Measurements from ENCODE around the gene SORT1. TPM values are rescaled to one million over a fixed set of nuclear protein-coding genes. Genes with fewer than 3 reads are reported as not detected.

Gene SORT1
- total RNA-seq, 2 donors from 2014 or later: 44.9 to 46.2 TPM

DNA sequence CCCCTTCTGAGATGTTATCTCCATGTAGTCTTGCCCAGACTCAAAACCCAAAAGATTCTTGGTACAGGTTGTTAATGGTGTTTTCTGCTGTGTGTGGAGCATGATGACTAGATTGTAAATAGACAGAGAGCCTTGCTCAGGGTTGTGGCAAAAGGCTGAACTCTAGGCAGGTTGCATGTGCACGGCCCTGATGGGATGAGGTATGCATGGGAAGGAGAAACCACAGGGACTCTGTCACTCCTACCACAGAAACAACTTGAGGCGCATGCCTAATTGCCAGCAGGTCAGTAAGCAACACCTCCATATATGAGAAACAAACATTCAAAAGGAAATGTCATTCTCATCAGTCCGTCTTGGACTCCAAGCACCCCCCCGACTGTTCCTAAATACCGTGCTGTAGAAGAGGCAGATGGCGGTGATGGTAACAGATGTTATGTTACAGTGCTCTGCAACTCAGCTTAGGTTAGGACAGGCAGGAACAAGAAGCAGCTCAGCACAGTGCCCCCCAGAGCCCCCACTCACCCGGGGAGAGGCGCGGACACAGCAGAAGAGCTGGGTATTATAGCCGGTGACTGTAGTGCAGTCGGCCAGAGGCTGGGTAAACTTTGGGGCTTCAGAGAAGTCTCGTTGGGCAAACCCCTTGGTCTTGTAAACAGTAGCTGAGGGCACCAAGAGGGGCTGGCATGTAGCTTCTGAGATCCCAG is 101.9 kb downstream of the SORT1 start:
- no peaks in the 10 kb centered on the region for H3K36me3 Mint-ChIP-seq (ENCODE audit: low read depth)
- H3K27me3 ChIP-seq (ENCODE audit: control insufficient read depth, insufficient read depth, low read length, poor library complexity, severe bottlenecking): peaks cover 17% of the 10 kb centered on the region
- H3K9ac ChIP-seq (ENCODE audit: extremely low read depth, low read length, poor library complexity, severe bottlenecking): no peak overlapping the region
- H3K4me1 ChIP-seq (ENCODE audit: control insufficient read depth, insufficient read depth, low read length): peaks cover 5% of the 10 kb centered on the region
- H3K4me1 Mint-ChIP-seq: peaks cover 13% of the 10 kb centered on the region
- no peaks in the 10 kb centered on the region for H3K36me3 ChIP-seq (ENCODE audit: control insufficient read depth, insufficient read depth, low read length)
- no peaks in the 10 kb centered on the region for H3K9me3 ChIP-seq (ENCODE audit: control insufficient read depth, low read length)
- no peak overlapping the region for H3K27ac Mint-ChIP-seq
- no peaks in the 10 kb centered on the region for H3K9me3 Mint-ChIP-seq
- no peak overlapping the region for H3K27ac ChIP-seq (ENCODE audit: low read depth, low read length)
- H3K27me3 Mint-ChIP-seq (ENCODE audit: insufficient read depth): peaks cover 8% of the 10 kb centered on the region
- WGBS, 2 experiments (ENCODE audit: insufficient coverage in 1 of 2, insufficient read length in 1 of 2): 60 to 85% methylated on average over 3 to 12 of the region's 12 CpGs
- no peak overlapping the region for H3K4me3 ChIP-seq (ENCODE audit: low read length)
- TF ChIP-seq, protein P1, sequence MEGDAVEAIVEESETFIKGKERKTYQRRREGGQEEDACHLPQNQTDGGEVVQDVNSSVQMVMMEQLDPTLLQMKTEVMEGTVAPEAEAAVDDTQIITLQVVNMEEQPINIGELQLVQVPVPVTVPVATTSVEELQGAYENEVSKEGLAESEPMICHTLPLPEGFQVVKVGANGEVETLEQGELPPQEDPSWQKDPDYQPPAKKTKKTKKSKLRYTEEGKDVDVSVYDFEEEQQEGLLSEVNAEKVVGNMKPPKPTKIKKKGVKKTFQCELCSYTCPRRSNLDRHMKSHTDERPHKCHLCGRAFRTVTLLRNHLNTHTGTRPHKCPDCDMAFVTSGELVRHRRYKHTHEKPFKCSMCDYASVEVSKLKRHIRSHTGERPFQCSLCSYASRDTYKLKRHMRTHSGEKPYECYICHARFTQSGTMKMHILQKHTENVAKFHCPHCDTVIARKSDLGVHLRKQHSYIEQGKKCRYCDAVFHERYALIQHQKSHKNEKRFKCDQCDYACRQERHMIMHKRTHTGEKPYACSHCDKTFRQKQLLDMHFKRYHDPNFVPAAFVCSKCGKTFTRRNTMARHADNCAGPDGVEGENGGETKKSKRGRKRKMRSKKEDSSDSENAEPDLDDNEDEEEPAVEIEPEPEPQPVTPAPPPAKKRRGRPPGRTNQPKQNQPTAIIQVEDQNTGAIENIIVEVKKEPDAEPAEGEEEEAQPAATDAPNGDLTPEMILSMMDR (conservative IDR thresholded peaks at IDR 0.05): peak; percentile 19
- DNase-seq: no peak
- H3K4me3 Mint-ChIP-seq: no peak overlapping the region

DNA sequence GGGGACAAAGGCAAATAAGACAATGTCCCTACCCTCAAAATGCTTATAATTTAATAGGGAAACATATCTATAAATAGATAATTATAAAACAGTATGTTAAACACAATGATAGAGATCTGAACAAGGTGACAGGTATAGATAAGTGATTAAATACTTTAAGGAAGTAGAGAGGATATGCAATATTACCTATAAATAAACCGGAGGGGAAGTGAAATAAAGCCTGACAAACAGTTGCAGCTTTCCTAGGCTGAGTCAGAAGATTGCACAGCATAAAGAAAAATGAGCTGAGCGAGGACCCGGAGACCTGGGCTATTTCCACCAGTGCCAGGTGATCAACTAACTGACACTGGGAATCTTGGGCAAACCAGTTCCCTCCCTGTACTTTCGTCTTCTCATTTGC is 103.2 kb downstream of the SORT1 start:
- H3K27me3 ChIP-seq (ENCODE audit: control insufficient read depth, insufficient read depth, low read length, poor library complexity, severe bottlenecking): peaks cover 17% of the 10 kb centered on the region
- H3K4me1 ChIP-seq (ENCODE audit: control insufficient read depth, insufficient read depth, low read length): peaks cover 5% of the 10 kb centered on the region
- H3K9me3 ChIP-seq (ENCODE audit: control insufficient read depth, low read length): no peaks in the 10 kb centered on the region
- Mint-ChIP-seq H3K27me3 (ENCODE audit: insufficient read depth) (peaks cover 7% of the 10 kb centered on the region), H3K27ac (no peak overlapping the region), H3K36me3 (ENCODE audit: low read depth) (no peaks in the 10 kb centered on the region), H3K4me1 (peaks cover 11% of the 10 kb centered on the region), H3K9me3 (no peaks in the 10 kb centered on the region), H3K4me3 (no peak overlapping the region)
- no peak for DNase-seq
- H3K27ac ChIP-seq (ENCODE audit: low read depth, low read length): no peak overlapping the region
- H3K9ac ChIP-seq (ENCODE audit: extremely low read depth, low read length, poor library complexity, severe bottlenecking): no peak overlapping the region
- H3K36me3 ChIP-seq (ENCODE audit: control insufficient read depth, insufficient read depth, low read length): no peaks in the 10 kb centered on the region
- 96 to 100% methylated on average over 2 to 4 of the region's 4 CpGs for WGBS, 2 experiments (ENCODE audit: insufficient coverage in 1 of 2, insufficient read length in 1 of 2)
- H3K4me3 ChIP-seq (ENCODE audit: low read length): no peak overlapping the region
- TF ChIP-seq, protein P1 (conservative IDR thresholded peaks at IDR 0.05): no peak

DNA sequence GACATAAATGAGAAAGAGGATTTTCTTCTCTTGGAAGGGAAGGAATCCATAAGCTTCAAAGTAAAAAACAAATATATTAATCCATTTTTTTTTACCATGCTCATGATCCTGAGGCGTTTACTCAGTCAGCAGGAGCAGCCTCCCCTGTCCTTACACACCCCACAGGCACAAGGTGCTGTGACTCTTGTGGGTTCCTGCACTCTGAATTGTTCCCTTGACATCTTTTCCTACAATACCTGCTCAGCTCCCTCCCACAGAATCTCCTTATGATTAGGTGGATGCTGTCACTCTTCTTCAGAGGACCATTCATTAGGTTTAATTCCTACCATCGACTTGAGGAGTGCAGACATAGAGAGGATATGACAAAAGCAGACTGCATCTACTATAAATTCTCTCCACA is 104.7 kb downstream of the SORT1 start:
- H3K4me3 Mint-ChIP-seq: no peak overlapping the region
- H3K36me3 Mint-ChIP-seq (ENCODE audit: low read depth): no peaks in the 10 kb centered on the region
- no peak for DNase-seq
- Histone ChIP-seq H3K4me3 (ENCODE audit: low read length) (no peak overlapping the region), H3K9ac (ENCODE audit: extremely low read depth, low read length, poor library complexity, severe bottlenecking) (no peak overlapping the region), H3K36me3 (ENCODE audit: control insufficient read depth, insufficient read depth, low read length) (no peaks in the 10 kb centered on the region), H3K27me3 (ENCODE audit: control insufficient read depth, insufficient read depth, low read length, poor library complexity, severe bottlenecking) (peaks cover 17% of the 10 kb centered on the region), H3K9me3 (ENCODE audit: control insufficient read depth, low read length) (no peaks in the 10 kb centered on the region), H3K4me1 (ENCODE audit: control insufficient read depth, insufficient read depth, low read length) (no peaks in the 10 kb centered on the region), H3K27ac (ENCODE audit: low read depth, low read length) (no peak overlapping the region)
- no peak overlapping the region for H3K27ac Mint-ChIP-seq
- 87 to 94% methylated on average over 2 of the region's 2 CpGs for WGBS, 2 experiments (ENCODE audit: insufficient coverage in 1 of 2, insufficient read length in 1 of 2)
- peaks cover 3% of the 10 kb centered on the region for H3K27me3 Mint-ChIP-seq (ENCODE audit: insufficient read depth)
- H3K4me1 Mint-ChIP-seq: peaks cover 7% of the 10 kb centered on the region
- peaks cover 2% of the 10 kb centered on the region for H3K9me3 Mint-ChIP-seq
- TF ChIP-seq, protein P1 (conservative IDR thresholded peaks at IDR 0.05): no peak

All from endodermal cell (in vitro differentiated cells).